ENCODE results near the gene RSPO1.

RSPO1 gene

DNA sequence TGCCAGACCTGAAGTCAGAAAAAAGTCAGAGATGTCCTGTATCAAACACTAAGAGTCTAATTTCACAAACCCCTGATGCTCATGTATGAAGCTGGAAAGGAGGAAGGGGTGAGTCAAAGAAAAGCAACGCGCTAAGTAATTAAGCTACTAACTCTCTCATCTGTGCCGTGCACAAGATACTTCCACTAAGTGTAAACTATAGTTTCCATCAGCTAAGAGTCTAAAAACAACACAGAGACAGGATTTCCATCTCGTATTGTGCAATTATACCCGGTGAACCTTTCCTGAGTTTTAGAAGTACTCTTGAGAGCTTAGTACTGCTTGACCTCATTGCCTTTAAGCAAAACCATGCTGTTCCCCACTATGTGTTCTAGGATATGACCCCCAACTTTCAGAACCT is 59.0 kb downstream of the RSPO1 start:
- H3K9ac ChIP-seq (ENCODE audit: low read length) = no peak overlapping the region
- no peaks in the 10 kb centered on the region for H3K27me3 ChIP-seq (ENCODE audit: control insufficient read depth, insufficient read depth, low read length)
- no peak overlapping the region for H3K4me3 ChIP-seq (ENCODE audit: low read length)
- H3K9me3 ChIP-seq (ENCODE audit: control insufficient read depth, low read length) = no peaks in the 10 kb centered on the region
- no peaks in the 10 kb centered on the region for H3K4me1 ChIP-seq (ENCODE audit: control insufficient read depth, insufficient read depth, low read length)
- H3K36me3 ChIP-seq (ENCODE audit: control insufficient read depth, insufficient read depth, low read length) = peaks cover 12% of the 10 kb centered on the region

DNA sequence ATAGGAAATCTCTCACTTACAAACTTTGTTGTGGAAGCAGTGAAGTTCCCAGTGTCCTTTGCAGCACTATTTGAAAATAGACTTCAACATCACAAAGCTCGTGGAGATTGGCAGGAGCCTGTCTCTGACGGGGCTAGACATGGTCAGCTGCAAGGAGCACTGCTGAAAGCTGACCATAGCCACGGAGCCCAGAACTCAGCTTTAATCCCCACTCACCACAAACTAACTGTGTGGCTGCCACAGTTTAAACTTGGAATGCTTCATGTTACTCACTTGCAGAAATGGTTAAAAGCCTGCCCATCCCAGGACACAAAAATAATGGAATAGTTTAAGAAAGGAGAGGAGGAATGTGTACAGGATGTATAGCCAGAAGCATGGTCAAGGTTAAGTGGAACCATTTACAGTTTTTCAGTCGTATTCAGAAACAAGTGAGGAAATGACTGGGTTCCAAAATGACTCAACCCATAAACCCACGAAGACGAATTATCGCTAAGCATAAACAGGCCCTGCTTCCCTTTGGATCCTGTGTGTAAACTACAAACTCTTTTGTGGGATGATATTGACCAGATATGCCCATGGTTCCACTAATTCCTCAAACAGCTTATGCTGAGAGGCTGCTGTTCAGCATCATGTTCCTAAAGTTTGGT is 59.7 kb downstream of the RSPO1 start:
- no peak overlapping the region for H3K4me3 ChIP-seq (ENCODE audit: low read length)
- H3K4me1 ChIP-seq (ENCODE audit: control insufficient read depth, insufficient read depth, low read length) = no peaks in the 10 kb centered on the region
- H3K9me3 ChIP-seq (ENCODE audit: control insufficient read depth, low read length) = no peaks in the 10 kb centered on the region
- H3K27me3 ChIP-seq (ENCODE audit: control insufficient read depth, insufficient read depth, low read length) = no peaks in the 10 kb centered on the region
- no peak overlapping the region for H3K9ac ChIP-seq (ENCODE audit: low read length)
- peaks cover 12% of the 10 kb centered on the region for H3K36me3 ChIP-seq (ENCODE audit: control insufficient read depth, insufficient read depth, low read length)

DNA sequence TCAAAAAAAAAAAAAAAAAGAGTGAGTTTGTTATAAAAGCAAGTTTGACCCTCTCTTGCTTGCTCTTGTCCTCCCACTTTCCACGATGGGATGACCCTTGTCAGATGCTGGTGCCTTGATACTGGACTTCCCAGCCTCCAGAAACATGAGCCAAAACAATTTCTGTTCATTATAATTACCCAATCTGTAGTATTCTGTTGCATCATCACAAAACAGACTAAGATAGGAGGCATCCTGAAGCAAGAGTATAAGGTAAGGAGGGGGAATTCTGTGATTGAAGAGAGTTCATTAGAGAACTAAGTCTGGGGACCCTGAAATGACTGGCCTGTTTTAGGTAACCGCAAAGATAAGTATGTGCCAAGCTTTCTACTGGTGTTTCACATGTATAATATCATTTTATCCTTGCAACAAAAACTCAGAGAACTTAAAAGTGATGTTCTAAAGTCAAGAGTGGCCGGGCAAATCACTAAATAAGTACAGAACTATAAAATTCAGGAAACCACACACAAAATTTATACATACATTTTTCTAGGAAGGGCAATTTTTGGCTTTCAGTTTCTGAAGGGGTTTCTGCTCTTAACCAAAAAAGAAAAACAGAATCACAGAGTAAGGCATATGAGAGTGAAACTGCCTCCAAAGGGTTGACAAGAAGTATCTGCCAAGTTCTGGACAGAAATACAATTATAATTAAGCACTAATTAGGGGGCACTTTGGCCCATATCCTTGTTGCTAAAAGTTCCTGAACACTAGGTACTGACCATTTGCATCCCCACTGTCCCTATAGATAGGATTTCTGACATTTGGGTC is 64.0 kb downstream of the RSPO1 start:
- Histone ChIP-seq H3K27me3 (ENCODE audit: control insufficient read depth, insufficient read depth, low read length) (no peaks in the 10 kb centered on the region), H3K4me3 (ENCODE audit: low read length) (no peak overlapping the region), H3K9ac (ENCODE audit: low read length) (no peak overlapping the region), H3K4me1 (ENCODE audit: control insufficient read depth, insufficient read depth, low read length) (no peaks in the 10 kb centered on the region), H3K36me3 (ENCODE audit: control insufficient read depth, insufficient read depth, low read length) (peaks cover 7% of the 10 kb centered on the region), H3K9me3 (ENCODE audit: control insufficient read depth, low read length) (no peaks in the 10 kb centered on the region)

DNA sequence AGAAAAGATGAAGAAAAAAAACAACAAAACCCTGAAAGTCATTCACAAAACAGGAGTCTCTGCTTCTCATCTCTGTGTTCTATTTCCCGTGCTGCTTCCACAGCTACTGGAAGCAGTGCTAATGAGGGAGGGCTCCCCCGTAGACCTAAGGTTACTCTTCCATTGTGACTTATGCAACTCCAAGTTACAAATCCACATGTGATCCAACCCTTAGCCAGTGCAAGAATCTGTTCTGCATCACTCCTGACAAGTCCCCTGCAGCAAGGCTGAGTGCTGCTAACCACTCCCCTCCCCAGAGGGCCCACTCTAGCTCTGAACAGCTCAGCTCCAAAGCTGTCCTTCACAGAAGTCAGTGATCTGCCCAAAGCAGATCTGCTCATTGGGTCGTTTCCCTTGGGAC is 67.7 kb downstream of the RSPO1 start:
- Histone ChIP-seq H3K36me3 (ENCODE audit: control insufficient read depth, insufficient read depth, low read length) (peaks cover 7% of the 10 kb centered on the region), H3K4me3 (ENCODE audit: low read length) (no peak overlapping the region), H3K4me1 (ENCODE audit: control insufficient read depth, insufficient read depth, low read length) (no peaks in the 10 kb centered on the region), H3K27me3 (ENCODE audit: control insufficient read depth, insufficient read depth, low read length) (no peaks in the 10 kb centered on the region), H3K9ac (ENCODE audit: low read length) (no peak overlapping the region), H3K9me3 (ENCODE audit: control insufficient read depth, low read length) (no peaks in the 10 kb centered on the region)

DNA sequence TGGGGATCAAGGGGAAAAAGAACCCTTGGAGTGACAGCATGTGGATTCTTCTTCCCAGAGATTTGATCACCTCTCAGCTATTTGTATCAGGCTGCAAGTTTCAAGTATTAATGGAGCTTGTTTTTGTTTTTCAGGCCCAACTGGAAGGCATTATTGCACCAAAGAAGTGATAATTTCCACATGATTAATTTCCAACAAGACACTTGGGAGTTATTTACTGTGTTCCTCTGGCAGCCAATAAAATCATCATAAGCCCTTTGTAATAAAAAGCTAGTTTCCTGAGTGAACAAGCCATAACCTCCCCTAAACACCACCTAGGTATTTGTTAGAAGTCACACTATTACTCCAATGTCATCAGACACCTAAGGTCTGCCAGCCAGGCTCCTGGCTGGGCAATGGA is 69.8 kb downstream of the RSPO1 start:
- H3K27me3 ChIP-seq (ENCODE audit: control insufficient read depth, insufficient read depth, low read length) = no peaks in the 10 kb centered on the region
- no peak overlapping the region for H3K9ac ChIP-seq (ENCODE audit: low read length)
- H3K4me3 ChIP-seq (ENCODE audit: low read length) = no peak overlapping the region
- H3K36me3 ChIP-seq (ENCODE audit: control insufficient read depth, insufficient read depth, low read length) = peaks cover 7% of the 10 kb centered on the region
- no peaks in the 10 kb centered on the region for H3K4me1 ChIP-seq (ENCODE audit: control insufficient read depth, insufficient read depth, low read length)
- no peaks in the 10 kb centered on the region for H3K9me3 ChIP-seq (ENCODE audit: control insufficient read depth, low read length)

DNA sequence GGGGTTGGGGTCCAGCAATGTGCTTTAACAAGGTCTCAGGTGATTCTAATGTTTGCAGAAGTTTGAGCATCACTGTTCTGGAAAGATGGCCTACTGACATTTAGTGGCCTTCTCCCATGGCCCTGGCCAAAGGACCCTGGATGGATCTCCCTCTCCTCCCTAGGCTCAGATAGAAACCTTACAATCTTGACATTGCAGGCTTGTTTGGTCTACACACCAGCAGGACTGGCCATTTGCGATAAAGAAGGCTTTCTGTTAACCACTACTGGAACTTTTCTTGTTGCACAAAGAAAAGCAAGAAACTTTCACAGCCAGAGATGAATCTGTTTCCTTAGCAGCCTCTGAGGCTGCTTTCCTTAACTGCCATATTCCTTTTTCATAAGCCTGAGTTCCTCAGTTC is 71.7 kb downstream of the RSPO1 start:
- no peaks in the 10 kb centered on the region for H3K27me3 ChIP-seq (ENCODE audit: control insufficient read depth, insufficient read depth, low read length)
- peaks cover 7% of the 10 kb centered on the region for H3K36me3 ChIP-seq (ENCODE audit: control insufficient read depth, insufficient read depth, low read length)
- H3K9ac ChIP-seq (ENCODE audit: low read length) = no peak overlapping the region
- no peaks in the 10 kb centered on the region for H3K9me3 ChIP-seq (ENCODE audit: control insufficient read depth, low read length)
- H3K4me1 ChIP-seq (ENCODE audit: control insufficient read depth, insufficient read depth, low read length) = no peaks in the 10 kb centered on the region
- no peak overlapping the region for H3K4me3 ChIP-seq (ENCODE audit: low read length)

Data from mucosa of stomach (tissue), 1 donor.